ENCODE measurements around the gene EPS8L2.

DNA sequence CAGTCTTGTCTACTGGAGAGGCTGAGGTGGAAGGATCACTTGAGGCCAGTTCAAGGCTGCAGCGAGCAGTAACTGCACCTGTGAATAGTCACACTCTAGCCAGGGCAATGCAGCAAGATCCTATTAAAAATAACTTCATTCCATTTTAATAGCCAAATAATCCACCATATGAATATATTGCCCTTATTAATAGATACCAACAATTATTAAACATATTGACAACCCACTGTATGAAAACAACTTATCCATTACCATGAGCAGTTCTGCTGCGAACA lies 60.8 kb downstream of the EPS8L2 start:
- TF ChIP-seq, protein P1, sequence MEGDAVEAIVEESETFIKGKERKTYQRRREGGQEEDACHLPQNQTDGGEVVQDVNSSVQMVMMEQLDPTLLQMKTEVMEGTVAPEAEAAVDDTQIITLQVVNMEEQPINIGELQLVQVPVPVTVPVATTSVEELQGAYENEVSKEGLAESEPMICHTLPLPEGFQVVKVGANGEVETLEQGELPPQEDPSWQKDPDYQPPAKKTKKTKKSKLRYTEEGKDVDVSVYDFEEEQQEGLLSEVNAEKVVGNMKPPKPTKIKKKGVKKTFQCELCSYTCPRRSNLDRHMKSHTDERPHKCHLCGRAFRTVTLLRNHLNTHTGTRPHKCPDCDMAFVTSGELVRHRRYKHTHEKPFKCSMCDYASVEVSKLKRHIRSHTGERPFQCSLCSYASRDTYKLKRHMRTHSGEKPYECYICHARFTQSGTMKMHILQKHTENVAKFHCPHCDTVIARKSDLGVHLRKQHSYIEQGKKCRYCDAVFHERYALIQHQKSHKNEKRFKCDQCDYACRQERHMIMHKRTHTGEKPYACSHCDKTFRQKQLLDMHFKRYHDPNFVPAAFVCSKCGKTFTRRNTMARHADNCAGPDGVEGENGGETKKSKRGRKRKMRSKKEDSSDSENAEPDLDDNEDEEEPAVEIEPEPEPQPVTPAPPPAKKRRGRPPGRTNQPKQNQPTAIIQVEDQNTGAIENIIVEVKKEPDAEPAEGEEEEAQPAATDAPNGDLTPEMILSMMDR (conservative IDR thresholded peaks at IDR 0.05; ENCODE audit: low read depth, low read length): no peak
- no peak for TF ChIP-seq MXI1 (IDR thresholded peaks at IDR 0.05; ENCODE audit: borderline replicate concordance, low read depth, low read length)
- no peak for TF ChIP-seq MAZ (IDR thresholded peaks at IDR 0.05; ENCODE audit: borderline replicate concordance, low read depth, low read length)
- TF ChIP-seq ELK1 (IDR thresholded peaks at IDR 0.05; ENCODE audit: borderline replicate concordance, low read depth, low read length): no peak
